Motor neuron (in vitro differentiated cells): ENCODE data around the gene KRT3. TPM values are rescaled to one million over a fixed set of nuclear protein-coding genes. Genes with fewer than 3 reads are reported as not detected.

Source experiments
- ATAC-seq, 8 experiments: fragments of 200-7000 bp; cut with Tn5 transposase; replicated peaks in 6 of 8; 2 replicates each; pipeline ENCODE4 v1.8.0; 2021; ENCODE audit warnings: mild to moderate bottlenecking in 8 of 8, moderate library complexity in 8 of 8
- H3K27ac ChIP-seq, 2 donors: fragments of 250-450 bp; sonication (Bioruptor Pico); 2 replicates each; pipeline ENCODE4 v1.9.0; 2021; ENCODE audit warnings: antibody characterized with exemption in 2 of 2, mild to moderate bottlenecking in 2 of 2, moderate library complexity in 1 of 2
- H3K4me1 ChIP-seq, 2 donors: fragments of 250-450 bp; sonication (Bioruptor Pico); replicated peaks in 1 of 2; 2 replicates each; pipeline ENCODE4 v1.6.1; 2021; ENCODE audit warnings: antibody characterized with exemption in 2 of 2, mild to moderate bottlenecking in 2 of 2, moderate library complexity in 1 of 2
- H3K4me3 ChIP-seq, 5 donors: fragments of 250-450 bp; sonication (Bioruptor Pico); 2 replicates each; pipeline ENCODE4 v1.9.0; 2021; ENCODE audit warnings: antibody characterized with exemption in 5 of 5, mild to moderate bottlenecking in 5 of 5, moderate library complexity in 4 of 5
- WGBS, 10 experiments: fragments of 450-650 bp; shearing (Covaris generic); methylation state at CpG; one replicate each; pipeline ENCODE4 v1.0.0; 2022; 5-methylcytosine and 5-hydroxymethylcytosine counted together
- in situ Hi-C, 9 experiments: fragments of 400-800 bp; cut with MboI; loops; one replicate each; pipeline ENCODE4 v1.15.0; 2021; ENCODE audit warnings: low sequenced_read_pairs in 9 of 9, low pct_unique_long_range_greater_than_20kb in 2 of 9; ENCODE audit not compliant: unreplicated experiment in 9 of 9
- total RNA-seq, 8 experiments: library from RNA; unstranded; fragments of 300-600 nt; gene quantifications; 2 replicates each; pipeline versions ENCODE4 v1.2.3 to v1.2.4, GENCODE V29; 2022

The KRT3 gene
- total RNA-seq, 8 experiments from 2014 or later = 0.24 to 0.66 (median 0.25) TPM; not detected in 4

DNA sequence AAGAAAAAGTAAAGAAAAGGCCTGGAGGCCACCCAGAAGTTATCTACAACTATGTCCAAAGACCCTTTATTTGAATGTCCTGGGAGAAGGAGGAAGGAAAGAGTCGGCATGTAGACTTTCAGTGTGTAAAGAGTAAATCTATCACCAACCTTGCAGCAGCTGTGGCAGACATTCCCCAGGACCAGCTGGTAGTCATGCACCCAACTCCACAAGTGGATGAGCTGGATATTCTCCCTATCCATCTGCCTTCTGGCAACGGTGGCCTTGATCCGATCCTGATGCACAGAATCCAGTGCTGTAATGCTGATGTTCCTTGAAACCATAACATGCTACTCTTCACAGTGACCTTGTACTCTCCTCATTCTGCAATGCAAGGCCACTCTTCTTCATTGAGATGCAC lies 46.1 kb downstream of the KRT3 start:
- in situ Hi-C loops = no loop called here
- Histone ChIP-seq H3K4me3 (no peak overlapping the region), H3K27ac (no peak overlapping the region), H3K4me1 (no peaks in the 10 kb centered on the region)
- peak in 1 of 8 experiments; percentile 37 for ATAC-seq
- WGBS, 10 experiments = 0 to 80% (median 44%) methylated on average over 1 to 3 of the region's 3 CpGs; no CpG with 5 or more reads in 3 of the 10 experiments

DNA sequence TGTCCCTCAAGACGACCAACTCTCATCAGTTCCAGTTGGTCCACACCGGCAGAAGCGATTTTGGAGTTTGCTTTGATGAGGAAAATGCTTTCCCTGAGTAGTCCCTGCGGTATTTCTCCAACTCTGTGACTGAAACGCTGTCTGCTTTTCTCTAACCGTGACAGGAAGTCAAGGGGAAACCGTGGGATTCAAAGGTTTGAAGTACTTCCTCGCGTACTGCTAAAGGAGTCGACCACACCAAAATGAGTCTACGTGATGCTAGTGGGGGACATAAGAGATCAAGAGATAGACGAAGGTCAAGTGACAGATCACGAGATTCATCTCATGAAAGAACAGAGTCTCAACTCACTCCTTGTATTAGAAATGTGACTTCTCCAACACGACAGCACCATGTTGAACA lies 47.3 kb downstream of the KRT3 start:
- WGBS, 10 experiments = 20 to 83% (median 65%) methylated on average over 1 to 14 of the region's 14 CpGs; no CpG with 5 or more reads in 2 of the 10 experiments
- ATAC-seq = no peak
- H3K27ac ChIP-seq = no peak overlapping the region
- H3K4me3 ChIP-seq = no peak overlapping the region
- in situ Hi-C loops = no loop called here
- no peaks in the 10 kb centered on the region for H3K4me1 ChIP-seq

DNA sequence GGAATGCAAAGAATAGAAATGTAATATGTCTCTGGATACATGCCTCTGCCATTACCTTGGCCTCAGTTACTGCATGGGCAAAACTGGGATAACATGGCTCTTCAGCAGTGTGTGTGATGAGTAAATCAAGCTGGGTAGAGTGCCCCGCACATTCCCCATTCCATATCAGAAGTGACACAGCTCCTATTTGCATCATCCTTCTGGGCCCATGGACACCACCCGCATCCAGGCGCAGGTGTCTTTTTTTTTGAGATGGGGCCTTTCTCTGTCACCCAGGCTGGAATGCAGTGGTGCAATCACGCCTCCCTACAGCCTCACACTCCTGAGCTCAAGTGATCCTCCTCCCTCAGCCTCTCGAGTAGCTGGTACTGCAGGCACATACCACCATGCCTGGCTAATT lies 50.4 kb downstream of the KRT3 start:
- H3K27ac ChIP-seq = no peak overlapping the region
- no peaks in the 10 kb centered on the region for H3K4me1 ChIP-seq
- no peak overlapping the region for H3K4me3 ChIP-seq
- ATAC-seq = no peak
- in situ Hi-C loops = no loop called here
- WGBS, 10 experiments = 20 to 89% (median 55%) methylated on average over 1 to 4 of the region's 5 CpGs; no CpG with 5 or more reads in 5 of the 10 experiments

DNA sequence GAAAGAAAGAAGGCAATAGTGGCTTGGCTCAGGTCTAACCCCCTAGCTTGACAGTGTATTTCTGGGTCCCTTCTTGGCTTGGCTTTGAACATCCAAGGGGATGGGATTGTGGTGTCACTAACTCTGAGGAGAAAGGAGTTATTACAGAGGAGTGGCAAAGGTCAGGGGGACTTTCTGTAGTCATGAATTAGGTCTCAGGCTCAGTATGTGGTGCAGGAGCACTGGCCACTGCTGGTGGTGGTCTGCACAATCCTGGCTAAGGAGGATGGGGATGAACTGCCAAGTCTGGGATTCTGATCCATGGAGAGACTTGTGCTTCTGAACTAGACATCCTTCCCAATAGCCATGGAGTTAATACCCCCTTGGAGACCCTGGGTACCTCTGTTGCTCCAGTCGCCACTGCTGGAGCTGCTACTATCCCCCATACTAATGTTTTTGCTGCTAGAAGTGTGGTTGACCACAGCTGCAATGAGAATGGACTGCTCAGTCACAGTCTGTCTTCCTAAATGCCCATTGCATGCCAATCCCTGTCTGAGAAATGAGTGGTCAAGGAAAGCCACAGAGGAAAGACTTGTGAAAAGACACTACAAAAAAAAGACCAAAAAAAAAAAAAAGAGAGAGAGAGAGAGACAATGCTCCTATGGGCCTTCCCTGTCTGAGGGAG lies 51.3 kb downstream of the KRT3 start:
- no peak for ATAC-seq
- WGBS, 10 experiments = 0 to 40% (median 20%) methylated on average over 1 of the region's 1 CpG; no CpG with 5 or more reads in 7 of the 10 experiments
- no peak overlapping the region for H3K27ac ChIP-seq
- in situ Hi-C loops = no loop called here
- H3K4me1 ChIP-seq = no peaks in the 10 kb centered on the region
- no peak overlapping the region for H3K4me3 ChIP-seq

DNA sequence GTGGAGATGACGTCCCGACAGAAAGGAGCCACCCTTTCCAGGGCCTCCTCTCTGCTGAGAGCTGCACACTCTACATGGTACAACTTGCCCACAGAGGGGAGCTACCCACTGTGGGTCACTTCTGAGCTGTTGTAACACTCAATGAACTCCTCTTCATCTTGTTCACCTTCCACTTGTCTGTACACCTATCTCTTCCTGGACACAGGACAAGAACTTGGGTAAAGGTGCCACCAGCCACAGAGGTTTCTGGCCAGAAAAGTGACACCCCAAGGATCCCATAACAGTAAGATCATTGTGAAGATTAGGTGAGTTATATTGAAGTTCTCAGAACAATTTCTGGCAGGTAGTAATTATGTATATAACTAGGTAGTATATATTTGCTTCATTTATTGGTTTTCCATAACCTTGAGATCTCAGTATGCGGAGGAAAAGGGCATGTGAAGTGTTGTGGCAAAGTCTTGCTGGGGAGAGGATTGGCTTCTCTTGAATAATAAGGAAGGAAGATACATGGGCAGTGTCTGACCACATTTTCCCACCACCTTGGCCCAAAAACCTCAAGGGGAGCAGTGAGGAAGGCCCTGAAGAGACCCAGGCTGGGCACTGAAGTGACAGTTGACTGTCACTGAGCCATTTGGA lies 53.0 kb downstream of the KRT3 start:
- no peak for ATAC-seq
- in situ Hi-C loops = no loop called here
- Histone ChIP-seq H3K4me1 (no peaks in the 10 kb centered on the region), H3K4me3 (no peak overlapping the region), H3K27ac (no peak overlapping the region)
- 13 to 63% (median 50%) methylated on average over 1 of the region's 3 CpGs; no CpG with 5 or more reads in 5 of the 10 experiments for WGBS, 10 experiments

DNA sequence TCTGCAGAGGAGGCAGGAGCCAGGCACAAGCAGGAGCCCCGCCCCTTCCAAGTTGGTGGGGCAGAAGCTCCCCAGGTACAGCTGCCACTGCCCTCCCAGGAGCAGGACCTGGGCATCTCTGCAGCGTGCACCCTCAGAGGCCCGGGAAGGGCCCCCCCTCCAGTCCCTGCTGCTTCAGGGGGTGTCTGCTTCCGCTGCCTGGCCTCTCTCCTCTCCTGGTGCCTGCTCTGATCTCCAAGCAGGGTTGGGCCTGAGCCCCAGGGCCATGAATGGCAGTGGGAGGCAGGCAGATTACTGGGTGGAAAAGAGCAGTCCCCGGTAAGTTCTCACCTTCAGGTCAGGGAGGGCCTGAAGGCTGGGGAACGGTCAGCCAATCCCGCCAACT lies 53.7 kb downstream of the KRT3 start:
- WGBS, 10 experiments = 0 to 90% methylated on average over 1 to 3 of the region's 7 CpGs; no CpG with 5 or more reads in 8 of the 10 experiments
- no peak overlapping the region for H3K4me3 ChIP-seq
- no peak for ATAC-seq
- no peak overlapping the region for H3K27ac ChIP-seq
- no peaks in the 10 kb centered on the region for H3K4me1 ChIP-seq
- in situ Hi-C loops = no loop called here

DNA sequence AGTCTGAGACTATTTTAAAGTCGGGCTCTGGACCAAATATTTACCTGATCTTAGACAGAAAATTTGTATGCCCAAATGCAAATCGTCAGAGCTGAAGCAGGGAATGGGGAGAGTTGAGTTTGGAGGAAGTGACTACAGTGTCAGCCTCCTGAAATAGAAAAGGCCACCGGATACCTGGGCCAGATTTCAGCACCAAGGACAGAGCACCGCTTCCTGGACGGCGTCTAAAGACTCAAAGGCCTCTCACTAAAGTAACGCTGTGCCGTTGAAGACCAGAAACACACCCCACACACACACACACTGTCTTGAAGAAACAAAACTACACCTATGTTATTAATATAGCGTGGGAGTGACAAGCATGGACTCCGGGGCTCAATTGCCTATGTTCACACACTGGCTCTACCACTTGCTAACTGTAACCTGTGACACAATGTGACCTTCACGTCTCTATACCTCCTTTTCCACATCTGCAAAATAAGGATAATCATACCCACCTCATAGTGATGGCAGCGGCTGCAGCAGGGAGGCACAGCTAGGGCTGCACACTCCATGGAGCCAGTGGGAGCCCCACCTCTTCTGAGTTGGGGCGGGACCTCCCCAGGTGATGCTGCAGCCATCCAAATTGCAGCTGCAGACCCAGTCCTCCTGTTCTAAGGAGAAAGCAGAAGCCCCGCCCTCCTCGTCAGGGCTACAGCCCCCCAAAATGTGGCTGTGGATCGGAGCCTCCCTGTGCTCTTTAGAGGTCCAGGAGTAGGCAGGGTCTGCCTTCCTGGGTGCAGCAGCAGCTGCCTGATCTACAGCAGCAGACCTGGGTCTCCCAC lies 54.3 kb downstream of the KRT3 start:
- peak in 2 of 8 experiments; percentile 54 to 65 for ATAC-seq
- H3K4me3 ChIP-seq = no peak overlapping the region
- in situ Hi-C loops = no loop called here
- H3K4me1 ChIP-seq = no peaks in the 10 kb centered on the region
- H3K27ac ChIP-seq = no peak overlapping the region
- whole genome bisulfite sequencing, 10 experiments = 0 to 11% (median 7%) methylated on average over 3 to 11 of the region's 16 CpGs

DNA sequence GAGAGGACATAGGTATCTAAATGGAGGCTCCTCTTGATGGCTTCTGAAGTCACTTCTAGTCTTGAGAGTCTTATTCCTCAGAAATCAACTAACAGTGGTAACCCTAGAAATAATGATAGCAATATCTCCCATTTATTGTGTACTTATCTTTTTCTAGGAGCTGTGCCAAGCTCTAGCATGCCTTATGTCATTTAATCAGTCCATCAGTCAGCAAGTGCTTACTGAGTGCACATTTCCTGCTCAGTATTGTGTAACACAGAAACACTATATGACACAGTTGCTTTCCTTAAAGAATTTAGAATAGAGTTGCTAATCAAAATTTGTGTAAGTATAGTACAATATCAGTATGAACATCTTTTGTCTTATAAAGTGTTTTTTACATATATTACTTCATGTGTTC lies 55.3 kb downstream of the KRT3 start:
- in situ Hi-C loops = no loop called here
- Histone ChIP-seq H3K4me1 (no peaks in the 10 kb centered on the region), H3K4me3 (no peak overlapping the region), H3K27ac (no peak overlapping the region)
- ATAC-seq = no peak

DNA sequence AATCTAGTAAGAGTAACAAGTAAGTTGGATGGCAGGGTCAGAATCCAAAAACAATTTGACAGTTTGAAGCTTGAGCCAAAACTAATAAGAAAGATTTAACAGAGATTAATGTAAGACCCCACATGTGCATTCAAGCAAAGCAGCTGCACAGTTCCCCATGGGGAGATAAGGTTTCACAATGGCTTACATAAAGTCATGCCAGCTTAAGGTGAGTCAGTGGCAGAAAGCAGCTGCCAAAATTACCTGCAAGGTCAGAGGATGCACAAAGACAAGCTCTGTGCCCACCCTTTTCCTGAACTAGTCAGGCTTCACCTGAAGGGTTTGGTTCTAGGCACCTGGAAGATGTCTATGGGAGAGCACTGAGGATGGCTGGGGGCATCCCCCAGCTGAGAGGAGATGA lies 56.0 kb downstream of the KRT3 start:
- Histone ChIP-seq H3K4me1 (no peaks in the 10 kb centered on the region), H3K27ac (no peak overlapping the region), H3K4me3 (no peak overlapping the region)
- in situ Hi-C loops = no loop called here
- ATAC-seq = no peak

Other genes starting within 250 kb of the KRT3 start
- under 1 TPM in 4 of 8 experiments, not detected in 4; 0.14 to 0.52 (median 0.16) TPM for gene KRT71, start 243.0 kb downstream of the KRT3 start, total RNA-seq
- under 1 TPM in 3 of 8 experiments, not detected in 5; 0.04 to 0.38 (median 0.14) TPM for gene KRT74, start 222.3 kb downstream of the KRT3 start, total RNA-seq
- gene KRT72, start 194.7 kb downstream of the KRT3 start, total RNA-seq = under 1 TPM in 1 of 8 experiments, not detected in 7; 0.21 TPM
- under 1 TPM in 4 of 8 experiments, not detected in 4; 0.17 to 0.24 (median 0.21) TPM for gene KRT73, start 177.6 kb downstream of the KRT3 start, total RNA-seq
- under 1 TPM in 4 of 8 experiments, not detected in 4; 0.08 to 0.62 (median 0.35) TPM for gene KRT2, start 143.9 kb downstream of the KRT3 start, total RNA-seq
- under 1 TPM in 3 of 8 experiments, not detected in 5; 0.17 to 0.24 (median 0.20) TPM for gene KRT1, start 115.7 kb downstream of the KRT3 start, total RNA-seq
- gene KRT77, start 92.6 kb downstream of the KRT3 start, total RNA-seq = under 1 TPM in 4 of 8 experiments, not detected in 4; 0.09 to 0.38 (median 0.21) TPM
- gene KRT76, start 18.8 kb downstream of the KRT3 start, total RNA-seq = under 1 TPM in 5 of 8 experiments, not detected in 3; 0.08 to 0.38 (median 0.14) TPM
- gene KRT4, start 18.0 kb upstream of the KRT3 start, total RNA-seq = 1 to 10 TPM in 1 of 8 experiments, under 1 TPM in 4, not detected in 3; 0.14 to 1.7 (median 0.66) TPM
- gene KRT79, start 38.2 kb upstream of the KRT3 start, total RNA-seq = under 1 TPM in 2 of 8 experiments, not detected in 6; 0.32 to 0.90 TPM
- gene KRT78, start 52.9 kb upstream of the KRT3 start, total RNA-seq = 1 to 10 TPM in 2 of 8 experiments, under 1 TPM in 3, not detected in 3; 0.09 to 1.5 (median 0.71) TPM
- 10 to 100 TPM in 2 of 8 experiments, 1 to 10 TPM in 6; 1.2 to 11.5 (median 8.3) TPM for gene KRT8, start 109.0 kb upstream of the KRT3 start, total RNA-seq
- gene KRT18, start 153.0 kb upstream of the KRT3 start, total RNA-seq = 10 to 100 TPM in 4 of 8 experiments, 1 to 10 TPM in 3, under 1 TPM in 1; 0.43 to 88.6 (median 14.6) TPM
- 100 to 1,000 TPM; 367 to 585 (median 537) TPM for gene EIF4B, start 210.3 kb upstream of the KRT3 start, total RNA-seq